Measurements from ENCODE around the gene CACNG3.

CACNG3 gene

GRCh38 chr16:24348545-24349290 lies 92.6 kb downstream of the CACNG3 start:
- no peak for TF ChIP-seq CTCF (IDR thresholded peaks at IDR 0.05; ENCODE audit: control insufficient read depth, extremely low read depth, insufficient read depth)
- H3K4me3 ChIP-seq (ENCODE audit: low read depth, low read length): no peak overlapping the region
- DNase-seq (ENCODE audit: low read depth): no peak

GRCh38 chr16:24349320-24349719 lies 93.2 kb downstream of the CACNG3 start:
- no peak for DNase-seq (ENCODE audit: low read depth)
- no peak for TF ChIP-seq CTCF (IDR thresholded peaks at IDR 0.05; ENCODE audit: control insufficient read depth, extremely low read depth, insufficient read depth)

GRCh38 chr16:24352746-24353145 lies 96.6 kb downstream of the CACNG3 start:
- TF ChIP-seq CTCF (IDR thresholded peaks at IDR 0.05; ENCODE audit: control insufficient read depth, extremely low read depth, insufficient read depth): no peak

More at GRCh38 chr16:24349320-24349719, 93.2 kb downstream of the CACNG3 start:
- no peak overlapping the region for H3K4me3 ChIP-seq (ENCODE audit: low read depth, low read length)

GRCh38 chr16:24353622-24354021 lies 97.5 kb downstream of the CACNG3 start:
- no peak for DNase-seq (ENCODE audit: low read depth)
- no peak overlapping the region for H3K4me3 ChIP-seq (ENCODE audit: low read depth, low read length)

More at GRCh38 chr16:24352746-24353145, 96.6 kb downstream of the CACNG3 start:
- DNase-seq (ENCODE audit: low read depth): no peak
- H3K4me3 ChIP-seq (ENCODE audit: low read depth, low read length): no peak overlapping the region

GRCh38 chr16:24357511-24357910 lies 101.4 kb downstream of the CACNG3 start:
- H3K4me3 ChIP-seq (ENCODE audit: low read depth, low read length): no peak overlapping the region
- DNase-seq (ENCODE audit: low read depth): no peak
- no peak for TF ChIP-seq CTCF (IDR thresholded peaks at IDR 0.05; ENCODE audit: control insufficient read depth, extremely low read depth, insufficient read depth)

More at GRCh38 chr16:24353622-24354021, 97.5 kb downstream of the CACNG3 start:
- TF ChIP-seq CTCF (IDR thresholded peaks at IDR 0.05; ENCODE audit: control insufficient read depth, extremely low read depth, insufficient read depth): no peak

GRCh38 chr16:24358117-24358516 lies 102.0 kb downstream of the CACNG3 start:
- DNase-seq (ENCODE audit: low read depth): no peak
- H3K4me3 ChIP-seq (ENCODE audit: low read depth, low read length): no peak overlapping the region
- no peak for TF ChIP-seq CTCF (IDR thresholded peaks at IDR 0.05; ENCODE audit: control insufficient read depth, extremely low read depth, insufficient read depth)

GRCh38 chr16:24359490-24359889 lies 103.4 kb downstream of the CACNG3 start:
- no peak for DNase-seq (ENCODE audit: low read depth)
- no peak overlapping the region for H3K4me3 ChIP-seq (ENCODE audit: low read depth, low read length)
- no peak for TF ChIP-seq CTCF (IDR thresholded peaks at IDR 0.05; ENCODE audit: control insufficient read depth, extremely low read depth, insufficient read depth)
